SK-N-SH treated with all-trans-retinoic acid at 6 μM for 48 hours (cell line): Measurements from ENCODE around the gene CD3E.

Experiments
- ATAC-seq: fragments of 200-7000 bp; cut with Tn5 transposase; 3 replicates; pipeline ENCODE4 v1.9.1; 2020; ENCODE audit warnings: mild to moderate bottlenecking, moderate library complexity
- ARNTL ChIP-seq: fragments of 450-650 bp; formaldehyde crosslinking; IDR thresholded peaks from 2 replicates; pipeline ENCODE4 v1.5.0; 2020; ENCODE audit warnings: low read depth, mild to moderate bottlenecking, moderate library complexity, borderline replicate concordance
- BACH2 ChIP-seq: fragments of 250-450 bp; sonication (Bioruptor Pico); IDR thresholded peaks from 2 replicates; pipeline ENCODE4 v1.9.0; 2021; ENCODE audit warnings: mild to moderate bottlenecking, borderline replicate concordance
- CREB5 ChIP-seq: fragments of 250-450 bp; sonication (Bioruptor Pico); IDR thresholded peaks from 2 replicates; pipeline ENCODE4 v1.5.1; 2020; ENCODE audit warnings: low read depth, mild to moderate bottlenecking, moderate library complexity
- CSRNP3 ChIP-seq: fragments of 250-450 bp; sonication (Bioruptor Pico); IDR thresholded peaks from 2 replicates; pipeline ENCODE4 v1.5.1; 2021; ENCODE audit warnings: mild to moderate bottlenecking, moderate library complexity
- ISL1 ChIP-seq: fragments of 250-450 bp; sonication (Bioruptor Pico); IDR thresholded peaks from 2 replicates; pipeline ENCODE4 v2.1.2; 2022; ENCODE audit warnings: mild to moderate bottlenecking, moderate library complexity
- OSR1 ChIP-seq: fragments of 250-450 bp; sonication (Bioruptor Pico); IDR thresholded peaks from 2 replicates; pipeline ENCODE4 v1.8.0; 2022; ENCODE audit warnings: moderate library complexity, mild to moderate bottlenecking, inconsistent platforms
- PATZ1 ChIP-seq: fragments of 250-450 bp; sonication (Bioruptor Pico); IDR thresholded peaks from 2 replicates; pipeline ENCODE4 v1.8.0; 2020; ENCODE audit warnings: mild to moderate bottlenecking, moderate library complexity, borderline replicate concordance
- PPARA ChIP-seq: fragments of 250-450 bp; sonication (Bioruptor Pico); IDR thresholded peaks from 2 replicates; pipeline ENCODE4 v1.5.0; 2020; ENCODE audit warnings: mild to moderate bottlenecking, borderline replicate concordance
- TCF4 ChIP-seq: fragments of 250-450 bp; sonication (Bioruptor Pico); IDR thresholded peaks from 2 replicates; pipeline ENCODE4 v1.8.0; 2021; ENCODE audit warnings: mild to moderate bottlenecking, moderate library complexity, borderline replicate concordance
- TOX ChIP-seq: fragments of 250-450 bp; sonication (Bioruptor Pico); IDR thresholded peaks from 2 replicates; pipeline ENCODE4 v1.8.0; 2021; ENCODE audit warnings: mild to moderate bottlenecking, moderate library complexity, borderline replicate concordance
- ZFP3 ChIP-seq: fragments of 250-450 bp; sonication (Bioruptor Pico); IDR thresholded peaks from 2 replicates; pipeline ENCODE4 v1.5.0; 2020; ENCODE audit warnings: mild to moderate bottlenecking, moderate library complexity
- ZFP30 ChIP-seq: fragments of 450-650 bp; formaldehyde crosslinking; IDR thresholded peaks from 2 replicates; pipeline ENCODE4 v1.5.0; 2022; ENCODE audit warnings: mild to moderate bottlenecking, moderate library complexity
- ZNF565 ChIP-seq: fragments of 450-650 bp; formaldehyde crosslinking; conservative IDR thresholded peaks from 2 replicates; pipeline ENCODE4 v1.5.0; 2020; ENCODE audit warnings: low read depth, mild to moderate bottlenecking, moderate library complexity
- ZNF8 ChIP-seq: fragments of 450-650 bp; formaldehyde crosslinking; IDR thresholded peaks from 2 replicates; pipeline ENCODE4 v1.5.0; 2020; ENCODE audit warnings: mild to moderate bottlenecking, moderate library complexity
- TF ChIP-seq, protein P1 (sequence below): fragments of 250-450 bp; sonication (Bioruptor Pico); IDR thresholded peaks from 2 replicates; pipeline ENCODE4 v1.5.0; 2020; ENCODE audit warnings: mild to moderate bottlenecking, moderate library complexity
- TF ChIP-seq, protein P2 (sequence below): fragments of 250-450 bp; sonication (Bioruptor Pico); IDR thresholded peaks from 2 replicates; pipeline ENCODE4 v1.8.0; 2021; ENCODE audit warnings: low read depth, mild to moderate bottlenecking, moderate library complexity, borderline replicate concordance

CD3E gene

DNA sequence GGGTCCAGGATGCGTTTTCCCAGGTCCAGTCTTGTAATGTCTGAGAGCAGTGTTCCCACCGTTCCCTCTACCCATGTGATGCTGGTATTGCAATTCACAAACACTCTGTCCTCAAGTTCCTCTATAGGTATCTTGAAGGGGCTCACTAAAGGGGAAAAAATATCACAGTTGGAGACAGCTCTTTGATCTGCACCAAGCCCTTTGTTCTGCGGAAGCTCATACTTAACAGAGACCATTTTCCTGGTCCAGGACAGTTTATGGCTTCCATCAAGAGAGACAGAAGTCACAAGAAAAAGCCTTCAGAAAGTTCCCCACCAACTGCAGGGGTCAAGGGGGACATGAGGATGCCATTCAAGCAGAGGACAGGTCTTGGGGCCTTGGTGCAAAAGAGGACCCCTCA, 35.9 kb downstream of the CD3E start:
- ATAC-seq: no peak
- TF ChIP-seq TOX: no peak
- TF ChIP-seq, protein P1, sequence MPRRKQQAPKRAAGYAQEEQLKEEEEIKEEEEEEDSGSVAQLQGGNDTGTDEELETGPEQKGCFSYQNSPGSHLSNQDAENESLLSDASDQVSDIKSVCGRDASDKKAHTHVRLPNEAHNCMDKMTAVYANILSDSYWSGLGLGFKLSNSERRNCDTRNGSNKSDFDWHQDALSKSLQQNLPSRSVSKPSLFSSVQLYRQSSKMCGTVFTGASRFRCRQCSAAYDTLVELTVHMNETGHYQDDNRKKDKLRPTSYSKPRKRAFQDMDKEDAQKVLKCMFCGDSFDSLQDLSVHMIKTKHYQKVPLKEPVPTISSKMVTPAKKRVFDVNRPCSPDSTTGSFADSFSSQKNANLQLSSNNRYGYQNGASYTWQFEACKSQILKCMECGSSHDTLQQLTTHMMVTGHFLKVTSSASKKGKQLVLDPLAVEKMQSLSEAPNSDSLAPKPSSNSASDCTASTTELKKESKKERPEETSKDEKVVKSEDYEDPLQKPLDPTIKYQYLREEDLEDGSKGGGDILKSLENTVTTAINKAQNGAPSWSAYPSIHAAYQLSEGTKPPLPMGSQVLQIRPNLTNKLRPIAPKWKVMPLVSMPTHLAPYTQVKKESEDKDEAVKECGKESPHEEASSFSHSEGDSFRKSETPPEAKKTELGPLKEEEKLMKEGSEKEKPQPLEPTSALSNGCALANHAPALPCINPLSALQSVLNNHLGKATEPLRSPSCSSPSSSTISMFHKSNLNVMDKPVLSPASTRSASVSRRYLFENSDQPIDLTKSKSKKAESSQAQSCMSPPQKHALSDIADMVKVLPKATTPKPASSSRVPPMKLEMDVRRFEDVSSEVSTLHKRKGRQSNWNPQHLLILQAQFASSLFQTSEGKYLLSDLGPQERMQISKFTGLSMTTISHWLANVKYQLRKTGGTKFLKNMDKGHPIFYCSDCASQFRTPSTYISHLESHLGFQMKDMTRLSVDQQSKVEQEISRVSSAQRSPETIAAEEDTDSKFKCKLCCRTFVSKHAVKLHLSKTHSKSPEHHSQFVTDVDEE (CRISPR knock-in tag): no peak
- no peak for TF ChIP-seq TCF4 (CRISPR knock-in tag)
- no peak for TF ChIP-seq ISL1 (CRISPR knock-in tag)
- no peak for TF ChIP-seq PATZ1 (CRISPR knock-in tag)
- no peak for TF ChIP-seq CSRNP3

DNA sequence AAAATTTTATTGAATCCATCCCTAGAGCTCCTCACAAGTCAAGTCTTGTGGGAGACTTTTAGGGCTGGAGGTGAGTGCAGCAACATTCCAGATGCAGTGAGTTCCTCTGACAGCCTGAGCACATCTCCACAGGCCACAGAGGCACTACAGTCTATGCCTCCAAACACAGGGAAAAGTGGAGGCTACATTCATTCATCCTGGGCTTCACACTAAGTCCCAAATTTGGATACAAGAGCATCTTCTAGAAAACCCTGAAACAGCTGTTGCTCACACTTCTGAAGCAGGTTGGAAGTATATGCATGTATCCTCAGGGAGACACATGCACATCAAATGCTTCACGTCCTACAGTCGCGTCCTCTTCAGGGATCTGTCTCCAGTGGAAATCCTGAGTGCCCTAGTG, 36.7 kb downstream of the CD3E start:
- ATAC-seq: no peak
- TF ChIP-seq ZNF565 (CRISPR knock-in tag): no peak
- no peak for TF ChIP-seq BACH2
- no peak for TF ChIP-seq ARNTL (CRISPR knock-in tag)

GRCh38 chr11:118341815-118342489, 37.4 kb downstream of the CD3E start:
- no peak for ATAC-seq

GRCh38 chr11:118342503-118343161, 38.1 kb downstream of the CD3E start, which contains the start of gene CD3D:
TSS of gene CD3D (minus strand) at chr11:118342705. CDS start at chr11:118342607, 98 bp downstream.
- ATAC-seq: no peak
- TF ChIP-seq TCF4 (CRISPR knock-in tag) (no peak), CSRNP3 (no peak), TOX (no peak), ZNF8 (no peak), ARNTL (CRISPR knock-in tag) (no peak), PPARA (no peak), OSR1 (CRISPR knock-in tag) (no peak), ZFP3 (CRISPR knock-in tag) (no peak)
- TF ChIP-seq, protein P1 (CRISPR knock-in tag): no peak

More at GRCh38 chr11:118341815-118342489, 37.4 kb downstream of the CD3E start:
- no peak for TF ChIP-seq CREB5 (CRISPR knock-in tag)
- TF ChIP-seq ARNTL (CRISPR knock-in tag): no peak
- no peak for TF ChIP-seq ZFP3 (CRISPR knock-in tag)
- TF ChIP-seq, protein P2, sequence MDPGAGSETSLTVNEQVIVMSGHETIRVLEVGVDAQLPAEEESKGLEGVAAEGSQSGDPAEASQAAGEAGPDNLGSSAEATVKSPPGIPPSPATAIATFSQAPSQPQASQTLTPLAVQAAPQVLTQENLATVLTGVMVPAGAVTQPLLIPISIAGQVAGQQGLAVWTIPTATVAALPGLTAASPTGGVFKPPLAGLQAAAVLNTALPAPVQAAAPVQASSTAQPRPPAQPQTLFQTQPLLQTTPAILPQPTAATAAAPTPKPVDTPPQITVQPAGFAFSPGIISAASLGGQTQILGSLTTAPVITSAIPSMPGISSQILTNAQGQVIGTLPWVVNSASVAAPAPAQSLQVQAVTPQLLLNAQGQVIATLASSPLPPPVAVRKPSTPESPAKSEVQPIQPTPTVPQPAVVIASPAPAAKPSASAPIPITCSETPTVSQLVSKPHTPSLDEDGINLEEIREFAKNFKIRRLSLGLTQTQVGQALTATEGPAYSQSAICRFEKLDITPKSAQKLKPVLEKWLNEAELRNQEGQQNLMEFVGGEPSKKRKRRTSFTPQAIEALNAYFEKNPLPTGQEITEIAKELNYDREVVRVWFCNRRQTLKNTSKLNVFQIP (CRISPR knock-in tag): no peak
- TF ChIP-seq ZFP30 (CRISPR knock-in tag): no peak
